HG03039 (cell line): ENCODE measurements around the gene CALCB.

Experiments used
- ATAC-seq: cut with Tn5 transposase; IDR thresholded peaks from one replicate; pipeline ENCODE4 v1.9.1; 2021; ENCODE audit warnings: mild to moderate bottlenecking, moderate library complexity; ENCODE audit not compliant: unreplicated experiment

CALCB gene

GRCh38 chr11:15117751-15118150 lies 44.4 kb downstream of the CALCB start:
- no peak for ATAC-seq

GRCh38 chr11:15118431-15118830 lies 45.0 kb downstream of the CALCB start:
- no peak for ATAC-seq

- no peak for ATAC-seq
These were observed 46.0 kb downstream of the CALCB start for GRCh38 chr11:15119352-15119751.

- ATAC-seq, result no peak
These were observed 46.4 kb downstream of the CALCB start for GRCh38 chr11:15119826-15120225.

- ATAC-seq, result no peak
These were observed 50.5 kb downstream of the CALCB start for GRCh38 chr11:15123849-15124248.

GRCh38 chr11:15124528-15124927 lies 51.1 kb downstream of the CALCB start:
- no peak for ATAC-seq

- ATAC-seq, result no peak
These were observed 53.9 kb downstream of the CALCB start for GRCh38 chr11:15127341-15127740.
